ENCODE measurements around the gene STARD3. TPM values are rescaled to one million over a fixed set of nuclear protein-coding genes. Genes with fewer than 3 reads are reported as not detected.

The STARD3 gene
- total RNA-seq, 4 donors from 2014 or later, result 21.0 to 62.3 (median 26.0) TPM

GRCh38 chr17:39653316-39653661 lies 16.3 kb downstream of the STARD3 start:
- intact Hi-C loops (cut with DNase I; ENCODE audit: low total_unique reads), result no loop called here
- no peak for DNase-seq
- no peak overlapping the region for H3K4me3 ChIP-seq
- no peak overlapping the region for H3K27ac ChIP-seq
- no peaks in the 10 kb centered on the region for H3K27me3 ChIP-seq
- TF ChIP-seq CTCF (IDR thresholded peaks at IDR 0.05), result no peak
- no peaks in the 10 kb centered on the region for H3K4me1 ChIP-seq
- H3K36me3 ChIP-seq, result no peaks in the 10 kb centered on the region
- H3K9me3 ChIP-seq, result no peaks in the 10 kb centered on the region

DNA sequence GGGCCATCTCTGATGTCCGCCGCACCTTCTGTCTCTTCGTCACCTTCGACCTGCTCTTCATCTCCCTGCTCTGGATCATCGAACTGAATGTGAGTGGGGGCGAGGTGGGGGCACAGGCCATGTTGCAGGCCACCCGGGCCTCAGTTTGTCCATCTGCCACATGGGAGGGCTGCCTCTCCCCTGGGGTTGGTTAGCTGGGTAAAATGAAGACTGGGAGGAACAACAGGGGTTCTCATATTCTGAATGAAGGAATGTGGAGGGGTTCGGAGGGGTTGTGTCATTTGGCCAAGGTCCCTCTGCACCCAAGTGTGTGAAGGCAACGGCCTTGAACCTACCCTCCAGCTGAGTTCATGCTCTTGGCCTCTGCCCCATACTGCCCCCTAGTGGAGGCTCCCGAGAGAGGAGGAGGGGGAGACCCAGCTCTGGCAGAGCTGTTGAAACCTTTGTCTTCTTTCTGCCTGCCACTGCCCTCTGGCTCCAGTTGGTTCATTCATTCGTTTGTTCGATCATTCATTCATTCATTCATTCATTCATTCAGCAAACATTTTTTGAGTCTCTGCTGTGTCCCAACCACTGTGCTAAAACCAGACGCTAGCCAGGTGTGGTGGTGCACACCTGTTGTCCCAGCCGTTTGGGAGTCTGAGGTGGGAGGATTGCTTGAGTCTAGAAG lies 16.9 kb downstream of the STARD3 start:
- intact Hi-C loops (cut with DNase I; ENCODE audit: low total_unique reads), result no loop called here
- Histone ChIP-seq H3K27me3 (no peaks in the 10 kb centered on the region), H3K4me3 (no peak overlapping the region), H3K36me3 (no peaks in the 10 kb centered on the region), H3K4me1 (no peaks in the 10 kb centered on the region), H3K9me3 (no peaks in the 10 kb centered on the region), H3K27ac (no peak overlapping the region)
- no peak for DNase-seq
- TF ChIP-seq POLR2A (IDR thresholded peaks at IDR 0.05) (no peak), CTCF (IDR thresholded peaks at IDR 0.05) (peak; percentile 35 to 59 (median 42))

- DNase-seq, result no peak
- H3K9me3 ChIP-seq, result no peaks in the 10 kb centered on the region
- intact Hi-C loops (cut with DNase I; ENCODE audit: low total_unique reads), result no loop called here
- H3K27ac ChIP-seq, result no peak overlapping the region
- TF ChIP-seq CTCF (IDR thresholded peaks at IDR 0.05) (no peak), POLR2A (IDR thresholded peaks at IDR 0.05) (no peak)
- H3K4me1 ChIP-seq, result no peaks in the 10 kb centered on the region
- H3K4me3 ChIP-seq, result no peak overlapping the region
- no peaks in the 10 kb centered on the region for H3K36me3 ChIP-seq
- no peaks in the 10 kb centered on the region for H3K27me3 ChIP-seq
These were observed 18.2 kb downstream of the STARD3 start for GRCh38 chr17:39655105-39655504.

GRCh38 chr17:39658346-39658745 lies 21.4 kb downstream of the STARD3 start:
- H3K27ac ChIP-seq, result peak overlapping the region in 1 of 2 donors; percentile 77
- intact Hi-C loops (cut with DNase I; ENCODE audit: low total_unique reads), result no loop called here
- no peaks in the 10 kb centered on the region for H3K36me3 ChIP-seq
- no peaks in the 10 kb centered on the region for H3K27me3 ChIP-seq
- no peak overlapping the region for H3K4me3 ChIP-seq
- no peak for DNase-seq
- TF ChIP-seq POLR2A (IDR thresholded peaks at IDR 0.05) (no peak), CTCF (IDR thresholded peaks at IDR 0.05) (no peak)
- H3K9me3 ChIP-seq, result no peaks in the 10 kb centered on the region
- no peaks in the 10 kb centered on the region for H3K4me1 ChIP-seq

DNA sequence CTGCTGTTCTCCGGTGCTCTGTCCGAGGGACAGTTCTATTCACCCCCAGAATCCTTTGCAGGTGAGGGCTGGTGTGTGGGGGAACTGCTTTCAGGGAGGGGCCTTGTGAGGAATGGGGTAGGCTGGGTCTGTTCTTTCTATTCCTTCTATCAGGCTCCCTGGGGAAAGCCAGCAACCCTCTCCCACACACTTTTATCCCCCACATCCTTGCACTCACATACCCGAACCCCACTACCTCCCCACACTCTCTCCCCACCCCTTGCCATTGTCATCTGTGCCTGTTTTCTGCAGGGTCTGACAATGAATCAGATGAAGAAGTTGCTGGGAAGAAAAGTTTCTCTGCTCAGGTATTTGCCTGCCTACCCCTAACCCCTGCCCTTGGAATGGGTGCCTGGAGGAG lies 21.8 kb downstream of the STARD3 start:
- Histone ChIP-seq H3K27me3 (no peaks in the 10 kb centered on the region), H3K36me3 (no peaks in the 10 kb centered on the region), H3K9me3 (no peaks in the 10 kb centered on the region), H3K4me1 (no peaks in the 10 kb centered on the region), H3K4me3 (no peak overlapping the region), H3K27ac (peak overlapping the region; percentile 15 to 77)
- DNase-seq, result no peak
- TF ChIP-seq CTCF (IDR thresholded peaks at IDR 0.05) (no peak), POLR2A (IDR thresholded peaks at IDR 0.05) (no peak)
- intact Hi-C loops (cut with DNase I; ENCODE audit: low total_unique reads), result no loop called here
